Ramos (cell line): Measurements from ENCODE around the gene CTNND2.

ENCODE experiments used
- in situ Hi-C: fragments of 300-500 bp; cut with MboI; formaldehyde crosslinking; loops from one replicate; pipeline ENCODE4 v1.14.3; 2022; ENCODE audit warnings: low sequenced_read_pairs; ENCODE audit not compliant: unreplicated experiment

The CTNND2 gene

DNA sequence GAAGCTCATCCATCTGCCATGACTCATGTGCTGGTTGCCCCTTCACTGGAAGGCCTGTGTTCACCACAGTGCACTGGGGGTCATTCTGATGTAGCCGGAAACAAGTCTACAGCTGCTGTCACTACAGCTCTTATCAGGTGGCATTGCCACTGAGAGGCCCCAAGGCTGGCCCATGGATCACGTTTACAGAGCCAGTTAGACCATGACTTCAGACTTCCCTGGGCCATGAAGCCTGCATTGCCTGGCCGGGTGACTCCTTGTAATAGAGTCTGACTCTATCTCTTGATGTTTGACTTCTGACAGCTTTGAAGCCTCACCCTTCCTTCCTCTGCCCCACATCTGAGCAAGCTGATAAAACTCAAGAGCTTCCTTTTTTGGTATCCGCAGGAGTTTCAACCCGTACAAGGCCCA lies 669.7 kb downstream of the CTNND2 start:
- in situ Hi-C loops: no loop called here

DNA sequence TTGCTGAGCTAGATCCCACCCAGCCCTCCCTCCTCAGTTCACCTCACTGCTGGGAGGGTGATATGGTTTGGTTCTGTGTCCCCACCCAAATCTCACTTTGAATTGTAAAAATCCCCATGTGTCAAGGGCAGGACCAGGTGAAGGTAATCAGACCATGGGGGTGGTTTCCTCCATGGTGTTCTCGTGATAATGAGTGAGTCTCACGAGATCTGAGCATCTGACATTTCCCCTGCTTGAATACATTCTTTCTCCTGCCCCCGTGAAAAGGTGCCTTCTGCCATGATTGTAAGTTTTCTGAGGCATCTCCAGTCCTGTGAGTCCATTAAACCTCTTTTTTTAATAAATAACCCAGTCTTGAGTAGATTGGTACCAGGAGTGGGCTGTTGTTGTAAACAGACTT lies 673.4 kb downstream of the CTNND2 start:
- in situ Hi-C loops: no loop called here

DNA sequence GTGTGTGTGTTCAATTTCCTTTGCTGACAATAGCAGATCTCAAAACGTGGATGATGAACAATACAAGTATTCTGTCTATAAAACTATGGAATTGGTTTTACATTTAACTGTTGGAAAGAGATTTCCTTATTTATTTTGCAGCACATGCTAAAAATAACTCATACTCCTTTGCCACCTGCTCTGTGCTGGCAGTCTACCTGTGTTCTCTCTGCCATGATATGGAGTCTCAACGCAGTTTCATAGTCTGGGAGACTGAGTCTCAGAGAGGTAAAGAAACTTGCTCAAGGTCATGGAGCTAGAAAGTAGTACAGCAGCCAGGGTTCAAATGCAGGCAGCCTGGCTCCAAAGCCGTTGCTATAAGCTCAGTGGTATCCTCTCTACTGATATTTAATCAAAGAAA lies 677.2 kb downstream of the CTNND2 start:
- in situ Hi-C loops: no loop called here

DNA sequence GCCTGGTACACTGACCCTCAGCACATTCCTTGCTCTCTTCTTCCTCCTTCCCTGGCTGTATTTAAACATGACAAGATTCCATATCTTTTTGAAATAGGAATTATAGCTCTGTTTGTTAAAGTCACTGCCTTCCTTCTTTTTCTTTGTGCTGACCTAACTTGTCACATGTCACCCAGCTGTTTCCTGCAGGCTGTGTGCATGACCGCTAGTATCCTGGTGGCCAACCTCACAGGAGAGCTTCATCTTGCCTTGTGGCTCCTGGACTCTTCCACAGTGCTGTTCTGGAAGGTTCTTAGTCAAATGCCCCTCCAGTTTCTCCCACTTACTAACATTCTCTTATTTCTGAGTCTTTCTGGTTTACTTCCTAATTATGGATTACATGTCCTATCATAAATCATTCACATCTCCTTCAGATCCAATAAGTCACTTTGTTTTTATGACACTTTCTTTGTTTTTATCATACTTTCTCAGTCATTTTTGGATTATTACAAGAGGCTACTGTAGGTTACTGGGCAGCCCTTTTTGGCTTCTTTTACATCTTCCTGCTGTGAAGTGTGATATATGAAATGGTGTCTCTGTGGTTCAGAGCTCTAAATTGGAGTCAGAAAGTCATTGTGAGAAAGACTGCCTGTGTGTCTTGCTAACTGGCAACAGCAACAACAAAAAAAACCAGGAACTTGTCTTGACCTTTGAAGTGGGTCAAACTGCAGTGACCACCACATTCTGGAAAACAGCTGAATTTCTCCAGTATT lies 679.6 kb downstream of the CTNND2 start:
- in situ Hi-C loops: no loop called here

DNA sequence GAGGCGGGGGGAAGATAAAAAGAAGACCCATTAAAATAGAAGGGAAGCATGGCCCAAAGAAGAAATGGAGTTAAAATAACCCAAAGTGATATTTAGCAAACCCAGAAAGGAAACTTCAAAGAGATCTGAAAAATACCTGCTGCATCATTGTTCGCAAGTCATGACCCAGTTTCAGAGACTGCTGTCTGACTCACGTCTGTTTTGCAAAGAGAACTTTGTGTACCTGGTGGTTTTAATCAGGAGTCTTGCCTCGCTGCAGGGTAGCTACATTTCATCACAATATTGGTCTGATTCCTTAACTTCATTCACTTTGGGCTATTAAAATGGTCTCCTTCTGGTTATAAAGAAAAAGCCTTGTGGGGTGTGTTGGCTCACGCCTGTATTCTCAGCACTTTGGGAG lies 682.1 kb downstream of the CTNND2 start:
- in situ Hi-C loops: no loop called here

DNA sequence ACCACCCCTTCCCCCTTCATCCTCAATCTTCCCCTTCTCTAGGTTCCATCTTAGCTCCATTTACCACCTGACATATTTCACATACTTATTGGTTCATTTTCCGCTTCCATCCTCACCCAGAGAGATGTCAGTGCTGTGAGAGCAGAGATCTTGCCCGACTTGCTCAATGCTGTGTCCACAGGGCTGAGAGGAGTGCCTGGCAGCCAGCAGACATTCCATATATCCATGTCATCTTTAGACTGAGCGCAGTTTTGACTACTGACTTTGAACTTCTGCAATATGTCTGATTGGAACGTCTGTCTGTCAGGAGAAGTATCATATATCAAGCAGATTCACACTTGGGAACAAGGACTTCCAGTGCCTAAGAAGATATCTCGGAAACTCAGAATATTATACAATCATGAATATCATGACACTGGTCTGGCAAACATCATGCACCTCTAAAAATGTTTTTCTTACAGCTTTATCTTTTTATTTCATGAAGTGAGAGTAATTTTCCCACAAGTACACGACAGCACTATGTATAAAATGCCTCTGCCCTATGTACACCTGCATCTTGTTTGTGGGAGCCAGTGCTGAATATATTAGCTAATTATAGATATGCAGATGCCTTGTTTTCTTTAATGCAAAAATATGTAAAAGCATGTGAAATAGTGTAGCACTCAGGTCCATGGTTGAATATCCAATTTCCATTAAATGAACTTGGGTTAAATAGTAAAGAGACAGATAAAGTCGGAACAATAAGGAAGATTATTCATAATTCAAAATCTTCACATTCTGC lies 689.2 kb downstream of the CTNND2 start:
- in situ Hi-C loops: no loop called here

DNA sequence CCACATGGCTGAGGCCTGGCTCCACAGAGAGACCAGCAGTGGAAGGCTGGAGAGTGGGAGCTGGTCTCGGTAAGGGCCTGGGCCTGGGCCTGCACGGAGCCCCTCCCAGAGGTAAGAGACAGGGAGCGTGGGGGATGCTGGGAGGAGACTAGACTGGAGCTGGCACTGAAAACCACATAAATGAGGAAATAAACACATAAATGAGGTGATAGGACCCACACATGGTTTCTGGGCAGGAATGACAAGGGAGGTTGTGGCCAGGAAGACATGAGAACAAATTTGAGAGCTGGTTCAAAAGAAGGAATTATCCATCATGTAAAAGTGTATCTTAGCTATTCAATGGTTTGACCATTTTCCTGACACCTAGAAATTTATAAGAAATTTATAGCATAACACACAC lies 691.5 kb downstream of the CTNND2 start:
- in situ Hi-C loops: no loop called here

DNA sequence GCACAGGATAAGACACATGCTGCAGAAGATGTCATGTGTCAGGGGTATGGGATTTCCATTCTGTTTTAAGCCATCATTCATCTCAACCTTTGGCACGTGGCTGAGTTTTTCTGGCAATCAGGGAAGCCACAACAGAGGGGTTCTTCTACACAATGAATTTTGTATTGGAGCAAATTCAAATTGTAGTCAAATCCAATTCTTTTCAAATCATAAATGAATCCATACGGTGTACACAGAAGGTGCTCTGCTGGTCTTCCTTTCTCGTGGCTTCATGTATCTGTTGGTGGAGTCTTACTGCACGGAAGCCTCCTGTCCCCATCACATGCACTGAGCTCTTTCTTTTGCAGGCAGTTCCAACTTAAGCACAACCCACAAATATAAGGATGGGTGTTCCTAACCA lies 706.5 kb downstream of the CTNND2 start:
- in situ Hi-C loops: no loop called here

DNA sequence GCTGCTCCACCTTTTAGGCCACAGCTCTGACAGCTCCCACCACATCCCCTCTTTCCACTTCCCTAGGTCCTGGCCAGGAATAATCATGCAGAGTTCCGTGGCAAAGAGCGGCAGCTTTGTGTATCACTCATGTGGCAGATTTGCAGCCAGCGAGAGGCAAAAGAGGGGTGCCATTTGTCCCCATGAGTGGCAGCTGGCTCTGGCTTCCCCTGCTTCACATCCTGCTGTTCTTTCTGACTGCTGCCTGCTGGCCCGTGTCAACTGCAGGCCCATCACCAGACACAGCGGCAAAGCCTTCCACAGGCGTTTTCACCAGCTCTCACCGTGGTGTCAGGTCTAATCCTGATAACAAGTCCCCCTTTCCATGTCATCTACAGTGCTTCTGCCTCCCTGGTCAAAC lies 712.6 kb downstream of the CTNND2 start:
- in situ Hi-C loops: no loop called here

DNA sequence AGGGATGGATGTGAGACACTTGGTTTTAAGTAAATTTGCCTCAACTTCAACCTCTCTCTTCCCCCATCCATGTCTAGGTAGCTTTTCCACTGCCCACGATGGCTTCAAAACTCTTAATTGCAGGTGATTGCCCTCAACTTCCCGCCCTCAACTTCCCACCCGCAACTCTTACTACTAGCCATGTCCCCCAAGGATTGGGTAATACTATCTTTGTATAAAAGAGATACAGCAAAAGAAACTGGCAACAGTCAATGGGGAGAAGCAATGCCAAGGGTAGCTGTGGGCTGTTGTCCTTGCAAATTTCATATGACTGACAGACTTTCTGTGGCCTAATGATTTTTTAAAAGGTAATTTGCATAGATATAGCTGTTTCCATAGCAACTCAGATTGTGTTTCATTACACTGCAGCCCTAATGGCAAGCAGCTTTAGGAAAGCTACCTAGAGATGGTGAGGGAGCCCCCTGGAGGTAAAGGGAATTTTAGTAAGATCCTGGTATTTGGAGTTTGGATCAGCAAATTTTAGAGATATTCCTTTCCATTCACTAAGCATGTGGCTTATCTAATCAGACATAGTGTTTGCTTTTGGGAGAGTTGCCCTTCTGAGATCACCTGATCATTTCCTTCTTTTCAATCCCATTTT lies 721.7 kb downstream of the CTNND2 start:
- in situ Hi-C loops: no loop called here

DNA sequence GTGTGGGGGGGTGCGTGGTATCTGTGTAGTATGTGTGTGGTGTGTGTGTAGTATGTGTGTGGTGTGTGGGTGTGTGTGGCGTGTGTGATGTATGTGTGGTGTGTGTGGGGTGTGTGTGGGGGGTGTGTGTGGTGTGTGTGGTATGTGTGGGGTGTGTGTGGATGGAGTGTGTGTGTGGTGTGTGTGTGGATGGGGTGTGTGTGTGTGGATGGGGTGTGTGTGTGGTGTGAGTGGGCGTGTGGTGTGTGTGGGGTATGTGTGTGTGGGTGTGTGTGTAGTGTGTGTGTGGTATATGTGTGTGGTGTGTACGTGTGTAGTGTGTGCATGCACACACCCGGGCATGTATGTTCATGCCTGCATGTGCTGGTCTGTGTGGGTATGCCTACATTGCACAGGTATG lies 722.3 kb downstream of the CTNND2 start:
- in situ Hi-C loops: no loop called here

DNA sequence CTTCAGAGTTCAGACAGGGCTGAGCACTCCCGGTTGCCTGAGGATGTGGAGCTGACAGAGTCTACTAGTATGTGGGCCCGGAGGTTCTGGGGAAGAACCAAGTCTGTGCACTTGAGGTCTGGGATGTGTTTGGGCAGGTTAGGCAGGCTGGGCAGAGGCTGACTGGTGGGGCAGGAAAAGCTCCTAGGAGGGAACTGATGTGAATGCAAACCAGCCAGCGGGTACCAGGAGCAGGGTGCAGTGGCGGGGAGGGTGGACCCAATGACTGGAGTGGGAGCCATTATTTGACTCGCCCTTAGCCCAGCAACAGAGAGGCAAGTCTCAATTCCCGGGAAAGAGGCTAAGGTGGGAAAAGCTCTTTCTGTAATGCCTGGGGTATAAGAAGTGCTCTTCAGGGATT lies 723.4 kb downstream of the CTNND2 start:
- in situ Hi-C loops: no loop called here

DNA sequence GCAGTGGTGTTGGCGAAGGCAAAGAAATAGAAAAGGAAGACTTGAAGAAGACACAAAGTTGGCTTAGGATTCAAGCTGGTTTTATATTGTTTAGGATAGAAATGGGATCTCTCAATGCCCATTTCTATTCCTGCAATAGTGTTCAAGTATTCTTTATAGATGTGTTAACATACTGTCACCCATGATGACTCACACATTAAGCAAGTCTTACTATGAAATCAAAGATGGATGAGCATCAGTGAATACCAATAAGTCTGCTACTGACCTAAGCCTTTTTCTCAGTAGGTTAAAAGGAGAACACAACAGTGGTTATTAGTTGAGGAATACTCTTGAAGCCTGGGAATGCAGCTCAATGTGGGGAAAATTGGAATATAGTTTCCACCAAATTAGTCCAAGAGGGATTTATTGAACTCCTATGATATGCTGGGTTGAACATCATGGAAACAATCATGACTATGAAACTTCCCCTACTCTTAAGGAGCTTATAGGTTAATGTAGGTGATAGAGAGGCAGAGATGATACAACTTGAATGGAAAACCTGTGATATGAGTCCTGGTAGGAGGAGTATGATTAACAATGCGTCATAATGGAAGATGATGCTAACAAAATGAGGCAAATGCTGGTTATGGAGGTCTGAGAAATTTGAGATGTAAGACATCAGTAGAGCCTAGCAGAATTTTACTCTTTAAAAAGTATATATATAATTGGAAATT lies 726.1 kb downstream of the CTNND2 start:
- in situ Hi-C loops: no loop called here

DNA sequence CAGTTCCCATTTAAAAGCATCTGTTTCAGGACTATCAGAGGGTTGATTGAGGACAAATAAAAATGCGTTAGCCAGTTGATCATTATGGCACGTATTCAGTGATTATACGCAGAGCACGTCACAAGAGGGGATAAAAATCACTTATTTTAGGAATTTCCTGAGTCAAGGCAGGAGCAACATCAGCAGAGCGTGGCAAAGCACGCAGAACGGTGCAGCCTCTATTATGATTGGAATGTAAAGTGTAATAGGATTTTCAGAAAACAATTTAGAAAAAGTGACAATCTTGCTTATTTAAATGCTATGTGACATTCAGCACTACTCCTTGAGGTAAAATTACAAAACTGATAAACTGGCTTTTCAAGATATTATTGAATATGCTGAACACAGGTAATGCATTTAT lies 729.7 kb downstream of the CTNND2 start:
- in situ Hi-C loops: no loop called here

DNA sequence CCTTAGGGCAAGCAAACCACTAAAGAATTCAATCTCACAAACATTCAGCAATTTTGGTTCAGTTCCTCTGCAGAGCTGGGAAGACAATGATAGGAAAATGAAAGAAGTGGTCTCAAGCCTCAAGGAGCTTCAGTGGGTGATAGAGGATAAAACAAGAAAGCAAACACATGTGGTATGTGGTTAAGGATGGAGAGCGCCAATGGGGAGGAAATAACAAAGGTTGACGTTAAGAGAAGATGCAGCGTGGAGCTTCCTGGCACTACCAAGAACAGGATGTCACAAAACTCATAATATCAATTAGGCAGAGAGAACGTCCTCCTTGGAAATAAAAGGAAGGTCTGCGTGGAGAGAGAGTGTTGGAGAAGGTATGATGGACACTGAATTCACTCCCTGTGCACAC lies 731.8 kb downstream of the CTNND2 start:
- in situ Hi-C loops: no loop called here

DNA sequence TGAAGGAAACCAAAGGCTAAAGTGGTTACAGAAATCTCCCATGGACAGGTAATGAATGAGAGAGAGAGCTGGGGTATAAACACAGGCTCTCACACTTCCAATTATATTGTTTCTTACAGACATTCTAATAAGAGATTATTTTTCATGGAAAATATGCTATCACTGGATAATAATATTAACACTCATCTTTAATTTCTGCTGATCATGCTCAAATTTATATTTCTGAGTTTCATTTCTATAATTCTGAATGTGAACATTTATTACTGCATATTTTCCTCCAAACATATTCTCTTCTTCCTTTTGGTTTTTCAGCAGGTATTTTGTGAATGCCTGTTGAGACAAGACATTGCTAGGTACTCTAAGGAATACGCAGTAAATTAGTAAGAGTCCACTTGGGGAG lies 733.0 kb downstream of the CTNND2 start:
- in situ Hi-C loops: no loop called here

DNA sequence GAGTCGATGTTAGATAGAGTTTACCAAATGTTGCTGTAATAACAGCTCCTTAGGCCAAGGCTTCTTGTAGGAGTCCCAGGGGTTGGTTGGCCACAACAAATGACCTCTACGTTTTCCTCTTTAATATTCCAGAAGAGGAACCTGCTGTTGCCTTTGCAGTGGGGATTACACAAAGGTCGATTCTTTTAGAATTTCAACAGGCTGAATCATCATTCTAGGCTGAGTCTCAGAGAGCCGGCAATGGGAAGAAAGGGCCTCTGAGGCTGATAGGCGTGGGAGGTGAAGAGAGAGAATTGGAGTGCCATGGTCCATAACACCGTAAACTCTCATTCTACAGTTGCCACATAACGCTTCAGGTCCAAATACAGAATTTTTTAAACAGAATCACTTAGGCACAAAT lies 737.3 kb downstream of the CTNND2 start:
- in situ Hi-C loops: no loop called here

DNA sequence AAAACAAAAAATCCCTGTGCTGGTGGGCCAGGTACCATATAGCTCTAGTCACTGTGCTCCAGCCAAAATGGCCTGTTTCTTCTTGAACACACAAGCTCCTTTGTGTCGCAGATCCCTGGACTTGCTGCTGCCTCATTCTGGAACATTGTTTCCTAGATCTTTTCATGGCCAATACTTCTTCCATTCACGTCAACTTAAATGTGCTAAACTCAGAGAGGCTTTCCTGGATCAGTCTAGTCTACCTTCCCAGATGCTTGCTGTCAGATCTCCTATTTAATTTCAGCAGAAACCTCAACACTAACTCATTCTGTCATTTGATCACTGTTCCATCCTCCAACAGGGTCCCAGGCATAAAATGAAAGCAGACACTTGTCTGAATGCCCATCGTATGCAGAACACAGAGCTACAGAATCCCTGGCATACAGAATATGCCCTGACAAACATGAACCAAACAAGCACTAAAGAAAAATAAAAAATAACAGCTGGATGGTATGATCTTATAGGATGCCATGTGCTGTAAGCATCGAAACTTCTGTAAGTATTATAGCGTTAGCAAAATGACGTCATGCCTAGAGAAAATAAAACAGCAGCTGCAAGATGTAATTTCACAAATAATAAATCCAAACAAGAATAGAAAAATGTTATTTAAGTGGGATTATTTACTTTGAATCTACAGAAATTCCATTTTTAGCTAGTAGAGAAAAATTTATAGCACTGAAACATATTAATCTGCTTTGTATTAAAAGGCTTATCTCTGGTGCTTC lies 739.5 kb downstream of the CTNND2 start:
- in situ Hi-C loops: no loop called here

DNA sequence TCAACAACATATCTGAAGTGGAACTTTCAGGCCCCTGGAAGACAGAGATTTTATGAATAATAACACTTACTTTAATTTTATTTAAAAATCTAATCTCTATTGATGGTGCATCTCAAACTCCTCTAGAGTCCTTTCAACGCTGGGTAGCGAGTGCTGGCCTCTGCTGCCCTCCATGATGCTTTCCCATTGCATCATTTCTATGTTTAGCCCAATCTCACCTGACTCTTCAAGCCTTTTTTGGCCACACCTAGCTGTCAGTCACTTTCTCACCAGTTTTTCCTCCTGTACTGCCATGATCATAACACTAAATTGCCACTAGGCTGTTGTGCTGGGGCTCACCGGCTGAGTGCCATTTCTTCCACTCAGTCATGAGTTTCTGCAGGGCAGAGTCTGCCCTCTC lies 747.1 kb downstream of the CTNND2 start:
- in situ Hi-C loops: no loop called here
